Measurements from ENCODE around the gene NR6A1. TPM values are rescaled to one million over a fixed set of nuclear protein-coding genes. Genes with fewer than 3 reads are reported as not detected.

Gene NR6A1
- total RNA-seq, 1 experiment from 2014 or later = 1.1 TPM

DNA sequence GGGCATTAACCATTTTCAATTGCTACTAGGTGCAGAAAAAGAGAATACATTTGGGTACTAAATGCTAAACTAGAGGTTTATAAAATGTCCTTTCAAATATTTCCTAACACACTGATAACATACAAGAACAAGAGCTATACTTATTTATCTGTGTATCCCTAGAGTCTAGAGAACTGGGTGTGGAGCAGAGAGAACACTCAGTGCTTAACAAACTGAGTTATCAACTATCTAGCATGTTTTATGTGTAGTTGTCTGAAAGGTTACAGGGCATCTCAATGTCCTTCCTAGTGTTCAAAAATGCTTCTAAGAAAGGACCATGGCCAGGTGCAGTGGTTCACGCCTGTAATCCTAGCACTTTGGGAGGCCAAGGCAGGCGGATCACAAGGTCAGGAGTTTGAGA is 40.3 kb downstream of the NR6A1 start:
- DNase-seq (ENCODE audit: low read depth) = no peak

DNA sequence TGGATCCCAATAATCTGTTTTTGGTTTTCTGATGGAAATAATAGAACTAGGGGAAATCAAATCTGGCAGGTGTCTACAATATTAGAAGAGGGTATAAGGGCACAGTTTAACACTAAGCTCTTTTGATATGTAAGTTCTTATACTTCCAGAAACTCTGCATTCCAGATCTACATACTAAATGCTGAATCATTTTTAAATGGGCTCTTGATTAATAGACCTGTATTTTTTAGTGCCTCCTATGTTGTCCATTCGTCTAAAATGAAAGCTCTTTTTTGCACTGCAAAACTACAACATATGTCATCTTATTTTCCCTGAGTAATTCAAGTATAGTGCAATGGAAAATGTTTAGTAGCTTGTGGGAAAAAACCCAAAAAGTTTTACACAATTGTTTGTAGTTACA is 44.2 kb downstream of the NR6A1 start:
- DNase-seq (ENCODE audit: low read depth) = no peak

DNA sequence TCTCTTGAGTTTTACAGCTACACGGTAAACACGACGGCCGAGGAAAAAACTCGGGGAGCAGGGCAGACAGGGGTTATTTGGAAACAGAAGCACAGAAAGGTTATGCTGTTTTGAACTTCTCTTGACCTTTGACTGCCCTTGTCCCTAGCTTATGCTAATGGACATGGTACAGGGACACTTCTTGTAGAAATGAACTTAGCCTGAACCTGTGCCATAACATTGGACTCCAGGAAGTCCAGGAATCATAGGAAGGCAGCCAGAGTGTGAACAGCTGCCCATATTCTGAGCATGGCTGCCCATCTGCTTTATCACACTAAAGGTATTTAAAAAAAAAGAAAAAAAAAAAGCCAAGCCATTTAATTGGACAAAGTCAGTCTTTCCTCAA is 46.1 kb downstream of the NR6A1 start:
- peak; percentile 75 for DNase-seq (ENCODE audit: low read depth)

DNA sequence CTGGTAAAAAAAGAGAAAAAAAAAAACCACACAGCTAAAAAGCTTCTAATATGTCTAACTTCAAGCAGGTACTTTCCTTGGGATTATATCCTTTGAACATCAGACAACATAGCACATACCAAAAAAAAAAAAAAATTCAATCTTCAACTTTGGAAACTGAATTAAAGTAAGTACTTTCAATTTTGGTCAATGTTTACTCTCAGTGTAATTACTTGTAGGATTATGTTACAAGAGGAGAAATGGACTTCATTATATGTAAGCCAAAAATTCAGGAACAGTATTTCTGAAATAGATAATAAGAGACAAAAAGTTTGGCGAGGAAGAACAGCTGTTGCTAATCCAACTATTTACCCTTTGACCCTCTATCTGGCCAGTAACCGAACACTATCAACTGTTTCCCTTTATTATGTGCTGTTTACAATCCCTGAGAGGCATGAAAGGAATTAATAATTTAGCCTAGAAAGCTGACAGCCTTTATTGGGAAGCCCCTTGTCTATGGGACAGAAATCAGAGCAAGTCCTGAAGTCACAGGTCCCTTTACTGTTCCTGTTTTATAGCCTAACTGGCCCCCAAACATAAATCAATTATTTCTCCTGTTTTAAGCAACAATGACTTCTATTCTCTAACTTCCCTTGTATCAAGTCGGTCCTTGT is 46.6 kb downstream of the NR6A1 start:
- DNase-seq (ENCODE audit: low read depth) = peak; percentile 61

DNA sequence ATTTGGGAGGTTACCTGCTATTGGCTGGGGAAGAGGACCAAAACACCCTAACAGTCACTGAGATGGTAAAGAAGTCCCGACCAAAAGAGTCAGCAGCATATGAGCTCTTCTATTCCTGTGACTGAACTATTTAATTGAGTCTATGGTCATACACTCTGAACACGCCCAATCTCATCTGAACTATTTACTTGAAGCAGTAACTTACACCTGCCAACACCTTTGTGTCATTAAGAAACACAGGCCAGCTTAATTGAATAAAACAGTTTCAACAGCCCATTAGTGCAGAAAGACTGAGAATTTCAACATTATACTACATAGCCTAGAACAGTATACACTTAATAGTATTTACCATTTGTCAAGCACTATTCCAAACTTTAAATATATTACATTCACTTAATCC is 47.8 kb downstream of the NR6A1 start:
- no peak for DNase-seq (ENCODE audit: low read depth)

DNA sequence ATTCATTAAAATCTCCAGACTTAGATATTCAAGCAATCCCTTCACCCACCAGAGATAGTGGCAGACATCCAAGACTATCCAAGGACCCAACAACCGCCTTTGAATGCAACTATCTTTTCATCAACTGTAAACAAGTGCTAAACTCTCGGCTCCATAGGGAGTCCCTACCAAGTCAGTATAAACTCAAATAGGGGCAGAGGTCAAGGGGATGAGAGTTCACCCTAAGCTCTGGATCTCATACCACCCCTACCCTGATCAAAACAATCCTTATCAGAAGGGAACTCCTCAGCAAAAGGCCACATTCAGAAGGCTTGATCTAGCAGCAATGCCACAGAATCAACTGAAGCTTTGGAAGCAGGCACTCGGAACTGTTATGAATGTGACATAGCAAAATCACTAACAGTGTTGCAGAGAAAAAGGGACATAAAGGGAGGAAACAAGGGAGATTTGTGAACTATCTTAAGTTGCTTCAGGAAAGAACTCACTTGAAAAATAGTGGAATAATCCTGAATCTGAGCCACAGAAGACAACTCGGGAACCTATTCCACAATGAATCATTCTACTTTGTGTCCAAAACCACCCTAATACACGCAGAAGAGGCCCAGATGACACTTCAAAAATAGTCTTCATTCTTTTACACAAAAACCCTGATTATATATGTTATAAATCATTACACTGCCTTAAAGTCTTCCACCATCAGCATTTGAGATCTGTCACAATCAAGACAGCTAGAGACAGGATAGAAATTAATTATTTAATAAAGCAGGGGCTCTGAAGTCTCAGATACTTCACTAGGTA is 49.8 kb downstream of the NR6A1 start:
- peak; percentile 54 for DNase-seq (ENCODE audit: low read depth)

DNA sequence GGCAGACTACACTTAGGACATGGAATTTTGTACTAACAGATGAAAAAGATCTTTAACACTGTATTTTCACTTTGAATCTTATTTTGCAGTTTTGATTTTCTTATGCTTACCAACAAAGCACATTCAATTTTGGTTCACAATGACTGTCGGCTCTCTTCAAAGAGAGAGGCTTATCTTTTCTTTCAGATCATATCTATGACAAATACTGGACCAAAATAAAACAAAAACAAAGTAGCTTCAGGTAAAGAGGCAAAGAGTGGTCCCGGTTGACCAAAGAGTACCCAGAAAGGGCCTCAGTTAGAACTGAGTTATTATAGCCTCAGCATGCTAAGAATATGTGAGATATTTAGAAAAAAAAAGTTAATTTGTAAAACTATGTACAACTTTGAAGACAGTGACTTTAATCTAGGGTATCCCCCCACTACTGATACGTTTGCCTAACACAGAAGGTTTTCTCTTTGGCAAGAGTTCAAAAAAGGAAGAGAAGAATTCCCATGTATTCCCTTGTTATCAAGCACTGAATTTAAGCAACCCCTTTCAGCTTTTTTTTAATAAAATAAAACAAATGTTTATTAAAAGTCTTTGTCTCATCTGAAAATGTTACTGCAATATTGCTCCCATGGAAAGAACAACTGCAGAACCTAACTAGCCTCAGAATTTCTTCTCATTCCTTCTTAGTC is 50.5 kb downstream of the NR6A1 start:
- DNase-seq (ENCODE audit: low read depth) = no peak

DNA sequence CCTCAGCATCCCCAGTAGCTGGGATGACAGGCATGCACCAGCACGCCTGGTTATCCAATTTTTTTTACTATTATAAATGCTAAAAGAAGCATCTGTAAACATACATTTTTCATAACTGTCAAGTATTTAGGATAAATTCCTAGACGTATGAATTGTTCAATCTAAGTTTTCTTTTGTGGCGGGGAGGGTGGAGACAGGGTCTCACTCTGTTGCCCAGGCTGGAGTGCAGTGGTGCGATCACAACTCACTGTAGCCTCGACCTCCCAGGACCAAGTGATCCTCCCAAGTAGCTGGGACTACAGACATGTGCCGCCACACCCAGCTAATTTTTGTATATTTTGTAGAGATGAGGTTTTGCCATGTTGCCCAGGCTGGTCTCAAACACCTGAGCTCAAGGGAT is 52.2 kb downstream of the NR6A1 start:
- DNase-seq (ENCODE audit: low read depth) = no peak

DNA sequence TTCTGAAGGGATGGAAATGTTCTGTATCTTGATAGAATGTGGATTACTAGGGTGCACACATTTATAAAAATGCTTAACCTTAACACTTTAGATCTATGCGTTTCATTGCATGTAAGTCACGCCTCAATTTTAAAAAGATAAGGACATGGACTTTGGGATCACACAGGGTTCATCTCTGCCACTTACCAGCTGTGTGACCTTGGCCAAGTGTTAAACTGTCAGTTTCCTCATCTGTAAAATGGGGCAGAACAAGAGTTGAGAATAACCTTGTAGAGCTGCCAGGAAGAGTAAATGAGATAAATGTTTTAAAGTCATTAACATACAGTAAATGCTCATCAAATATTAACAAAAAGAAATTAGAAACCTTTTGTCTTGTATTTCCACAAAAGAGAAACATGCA is 53.5 kb downstream of the NR6A1 start:
- no peak for DNase-seq (ENCODE audit: low read depth)

DNA sequence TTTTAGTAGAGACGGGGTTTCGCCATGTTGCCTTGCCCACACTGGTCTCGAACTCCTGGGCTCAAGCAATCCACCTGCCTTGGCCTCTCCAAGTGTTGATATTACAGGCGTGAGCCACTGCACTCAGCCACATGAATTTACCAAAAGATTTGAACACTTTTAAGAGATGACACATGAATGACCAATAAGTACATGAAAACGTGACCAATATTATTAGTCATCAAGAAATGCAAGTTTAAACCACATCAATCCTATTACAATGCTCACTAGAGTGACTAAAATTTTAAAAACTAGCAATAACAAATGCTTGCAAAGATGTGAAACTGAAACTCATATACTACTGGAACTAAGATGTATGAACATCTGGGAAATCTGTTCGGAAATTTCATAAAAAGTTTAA is 54.3 kb downstream of the NR6A1 start:
- DNase-seq (ENCODE audit: low read depth) = peak; percentile 86

DNA sequence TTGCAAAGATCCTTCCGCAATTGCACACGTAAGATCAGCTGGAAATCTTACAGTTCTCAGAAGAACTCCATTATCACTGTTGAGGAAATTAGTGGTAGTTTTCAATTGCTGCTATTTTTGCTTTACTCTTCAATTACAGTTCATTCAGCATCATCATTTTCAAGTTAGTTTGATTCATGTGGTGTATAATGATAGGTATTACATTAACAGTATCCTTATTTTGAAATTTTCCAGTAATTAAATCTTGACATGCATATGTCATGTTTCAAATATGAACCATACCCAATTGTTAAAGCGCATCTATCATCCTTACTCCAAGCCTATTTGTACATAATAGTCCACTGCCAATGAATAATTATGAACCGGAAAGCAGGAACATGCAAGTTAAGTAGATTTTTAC is 60.3 kb downstream of the NR6A1 start:
- DNase-seq (ENCODE audit: low read depth) = no peak

DNA sequence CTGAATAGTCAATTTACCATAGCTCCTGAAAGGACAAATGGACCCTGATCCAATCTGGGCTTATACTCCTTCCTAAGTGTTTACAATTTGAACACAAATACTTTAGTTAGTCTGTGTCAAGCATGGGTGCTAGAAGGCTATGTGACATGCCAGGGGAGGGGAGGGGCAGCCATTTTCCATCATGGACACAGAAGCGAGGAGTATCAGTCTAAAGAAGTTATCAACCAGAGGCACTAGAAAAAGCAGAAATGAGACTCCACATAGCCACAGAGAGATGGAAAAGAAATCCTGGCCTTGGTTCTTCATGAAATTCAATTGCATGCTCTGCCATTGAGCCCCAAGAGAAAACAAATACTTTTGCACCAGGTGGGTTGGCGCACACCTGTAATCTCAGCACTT is 61.8 kb downstream of the NR6A1 start:
- no peak for DNase-seq (ENCODE audit: low read depth)

DNA sequence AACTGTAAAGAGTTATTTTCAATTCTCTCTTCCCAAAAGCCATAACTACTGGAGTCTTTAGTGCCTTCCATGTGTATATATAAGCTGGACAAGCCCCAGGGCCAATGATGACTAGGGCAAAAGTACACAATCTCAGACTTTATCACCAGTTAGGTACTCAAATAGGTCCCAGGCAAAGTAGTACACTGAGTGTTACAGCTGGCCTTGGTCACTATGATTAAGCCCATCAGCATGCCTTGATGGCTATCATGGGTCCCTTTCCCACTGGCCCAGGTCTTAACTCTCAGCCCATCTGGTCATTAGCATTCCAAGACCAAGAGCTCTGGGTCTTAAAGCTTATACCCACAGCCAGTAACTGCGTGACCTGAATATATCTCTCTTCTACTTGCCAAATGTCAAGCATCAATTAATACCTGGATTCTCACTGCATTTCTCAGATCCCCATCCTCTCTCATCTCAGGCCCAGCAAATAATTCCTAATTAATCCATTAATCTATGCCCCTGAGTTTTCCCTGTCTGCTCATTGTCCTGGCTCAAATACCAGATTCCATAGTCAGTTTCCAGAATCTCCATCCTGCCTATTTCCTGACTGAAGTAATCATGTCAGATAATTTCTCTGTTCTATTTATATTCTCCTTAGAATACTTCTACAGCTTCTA is 62.3 kb downstream of the NR6A1 start:
- peak; percentile 54 for DNase-seq (ENCODE audit: low read depth)

DNA sequence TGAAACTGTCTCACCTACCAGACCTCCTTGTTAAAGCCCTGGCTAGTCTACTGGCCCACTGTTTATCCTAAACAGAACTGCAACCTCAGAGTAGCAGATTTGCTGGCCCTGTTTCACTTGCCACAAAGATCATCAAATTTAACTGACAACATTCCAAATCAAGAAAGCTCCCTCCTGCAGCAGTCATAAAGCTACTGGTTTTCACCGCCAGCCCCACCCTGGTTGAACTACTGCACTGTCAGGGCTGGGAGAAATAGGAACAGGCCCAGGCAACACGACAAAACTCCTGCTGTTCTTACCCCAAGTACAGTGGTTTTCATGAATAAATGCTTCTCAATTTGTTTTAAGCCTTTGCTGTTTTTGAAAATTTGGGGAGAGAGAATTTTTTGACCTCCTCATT is 63.0 kb downstream of the NR6A1 start:
- DNase-seq (ENCODE audit: low read depth) = no peak

DNA sequence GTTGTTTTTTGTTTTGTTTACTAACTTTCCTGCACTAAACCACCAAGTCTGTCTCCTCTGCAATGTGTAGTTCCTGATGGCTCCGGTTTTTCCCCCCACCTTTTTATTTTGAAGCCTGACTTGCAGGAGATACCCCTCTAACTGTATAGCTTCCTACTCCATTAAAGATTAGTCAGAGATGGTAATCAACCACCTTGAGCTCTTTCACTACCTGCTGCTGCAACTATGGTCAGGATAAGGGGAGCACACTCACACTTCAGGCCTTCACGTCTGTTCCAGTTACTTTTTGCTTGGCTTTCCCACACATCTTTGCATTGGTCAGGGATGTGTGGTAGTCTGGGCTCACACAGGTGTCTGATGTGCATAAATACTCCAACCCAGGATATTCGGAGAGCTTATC is 63.4 kb downstream of the NR6A1 start:
- no peak for DNase-seq (ENCODE audit: low read depth)

DNA sequence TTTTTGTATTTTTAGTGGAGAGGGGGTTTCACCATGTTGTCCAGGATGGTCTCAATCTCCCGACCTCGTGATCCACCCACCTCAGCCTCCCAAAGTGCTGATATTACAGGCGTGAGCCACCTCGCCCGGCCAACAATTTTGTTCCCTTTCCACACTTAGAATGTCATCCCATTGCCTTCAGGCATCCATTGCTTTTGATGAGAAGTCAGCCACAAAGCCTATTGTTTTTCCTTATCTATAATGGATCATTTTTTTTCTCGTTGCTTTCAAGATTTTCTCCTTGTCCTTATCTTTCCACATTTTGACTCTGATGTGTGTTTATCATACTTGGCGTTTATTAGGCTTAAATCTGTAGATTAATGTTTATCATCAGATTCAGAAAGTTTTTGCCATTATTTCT is 64.4 kb downstream of the NR6A1 start:
- no peak for DNase-seq (ENCODE audit: low read depth)

DNA sequence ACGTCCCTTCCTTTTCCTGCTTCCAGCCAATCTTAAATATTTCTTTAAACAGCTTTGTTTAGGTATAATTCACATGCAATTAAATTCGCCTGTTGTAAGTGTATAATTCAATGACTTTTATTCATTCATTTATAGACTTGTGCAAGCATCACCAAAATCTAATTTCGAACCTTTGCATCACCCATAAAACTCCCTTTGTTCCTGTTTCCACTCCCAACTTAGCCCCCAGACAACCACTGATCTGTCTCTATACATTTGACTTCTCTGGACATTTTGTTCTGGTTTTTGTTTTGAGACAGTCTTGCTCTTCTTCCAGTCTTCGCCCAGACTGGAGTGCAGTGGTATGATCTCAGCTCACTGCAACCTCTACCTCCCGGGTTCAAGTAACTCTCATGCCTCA is 71.5 kb downstream of the NR6A1 start:
- DNase-seq (ENCODE audit: low read depth) = no peak

DNA sequence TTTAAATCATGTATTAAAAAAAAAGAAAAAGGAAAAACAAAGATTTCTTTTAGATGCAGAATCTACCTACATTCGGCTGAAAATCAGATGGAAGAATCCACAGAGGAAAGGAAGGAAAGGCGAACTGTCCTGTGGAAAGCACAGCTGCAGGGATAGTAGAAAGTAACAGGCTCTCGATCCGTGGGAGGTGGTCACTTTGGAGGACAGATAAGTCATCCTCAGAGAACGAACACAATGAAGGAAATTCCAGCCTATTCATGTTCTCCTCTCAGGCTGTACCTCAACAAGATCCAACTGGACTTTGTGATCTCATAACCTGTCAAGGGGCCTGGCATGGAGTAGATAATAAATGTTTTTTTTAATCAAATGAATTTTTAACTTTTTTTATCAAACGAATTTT is 72.8 kb downstream of the NR6A1 start:
- peak; percentile 83 for DNase-seq (ENCODE audit: low read depth)

DNA sequence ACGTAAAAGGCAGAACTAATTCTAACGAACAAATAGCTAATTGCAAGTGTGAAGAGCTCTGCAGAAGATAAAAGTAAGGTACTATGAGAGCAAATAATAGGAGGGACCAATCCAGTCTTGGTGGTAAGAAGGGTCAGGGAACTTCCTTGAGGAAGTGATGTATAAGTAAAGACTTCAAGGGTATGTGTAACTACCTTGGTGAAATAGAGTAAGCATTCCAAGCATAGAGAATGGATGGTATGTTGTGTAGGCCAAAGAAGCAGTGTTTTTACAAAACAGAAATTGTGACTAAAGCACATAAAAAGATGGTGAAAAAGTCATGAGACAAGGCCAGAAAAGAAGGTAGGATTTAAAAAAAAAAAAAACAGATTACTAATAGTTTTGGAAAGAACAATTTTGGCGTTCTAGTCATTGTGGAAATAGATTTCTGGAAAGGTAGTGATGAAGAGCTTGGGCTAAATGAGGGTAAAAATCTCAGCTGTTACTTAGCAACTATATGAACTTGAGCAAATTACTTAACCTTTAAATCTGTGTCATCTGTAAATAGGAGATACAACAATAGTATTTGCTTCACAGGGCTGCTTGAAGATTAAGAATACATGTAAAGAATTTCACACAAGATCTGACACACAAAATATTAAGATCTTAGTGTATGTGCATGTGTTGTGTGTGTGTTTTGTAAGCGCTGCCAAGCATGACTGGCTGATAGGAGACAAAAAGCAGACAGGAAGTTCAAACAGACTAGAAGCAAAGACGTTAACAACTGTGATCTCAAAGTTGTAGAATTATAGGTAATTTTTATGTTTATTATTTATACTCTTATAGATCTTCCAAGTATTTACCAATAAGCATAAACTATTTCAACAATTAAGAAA is 73.5 kb downstream of the NR6A1 start:
- DNase-seq (ENCODE audit: low read depth) = peak; percentile 59

DNA sequence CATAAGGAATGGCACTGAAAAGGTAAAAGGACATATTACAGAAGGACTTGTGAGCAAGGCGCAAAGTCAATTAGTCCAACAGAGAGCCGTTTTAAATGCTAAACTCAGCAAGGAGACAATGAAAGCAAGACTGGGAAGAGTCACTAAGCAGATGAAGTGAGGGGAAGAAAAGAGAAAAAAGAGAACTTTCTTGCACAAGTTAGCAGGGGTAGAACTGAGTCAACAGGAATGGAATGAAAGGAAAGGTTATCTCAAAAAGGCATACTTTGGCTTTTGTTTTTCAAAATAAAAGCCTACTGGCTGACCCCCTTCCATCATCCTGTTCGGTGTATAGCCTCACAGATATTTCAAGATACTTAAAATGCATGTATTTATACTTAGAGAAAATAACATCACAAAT is 75.0 kb downstream of the NR6A1 start:
- peak; percentile 62 for DNase-seq (ENCODE audit: low read depth)

DNA sequence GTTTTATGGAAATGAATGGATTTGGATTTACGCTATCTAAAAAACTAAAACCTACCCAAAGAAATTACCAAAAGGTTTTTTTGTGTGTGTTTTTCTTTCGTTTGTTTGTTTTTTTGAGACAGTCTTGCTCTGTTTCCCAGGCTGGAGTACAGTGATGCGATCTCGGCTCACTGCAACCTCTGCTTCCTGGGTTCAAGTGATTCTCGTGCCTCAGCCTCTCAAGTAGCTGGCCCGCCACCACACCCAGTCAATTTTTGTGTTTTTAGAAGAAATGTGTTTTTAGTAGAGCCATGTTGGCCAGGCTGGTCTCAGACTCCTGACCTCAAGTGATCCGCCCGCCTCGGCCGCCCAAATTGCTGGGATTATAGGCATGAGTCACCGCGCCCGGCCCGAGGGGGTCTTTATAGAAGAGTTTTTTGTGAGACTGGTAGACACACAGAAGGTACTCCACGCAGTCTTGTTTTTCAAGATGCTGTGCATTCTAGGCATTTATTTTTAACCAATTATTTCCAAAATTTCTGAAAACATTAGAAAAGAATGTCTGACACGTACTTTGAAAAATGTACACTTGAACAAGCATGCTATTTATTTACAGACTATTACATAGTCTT is 75.7 kb downstream of the NR6A1 start:
- peak; percentile 68 for DNase-seq (ENCODE audit: low read depth)

Data from LHCN-M2 (cell line).